Mesothelial cell of epicardium (in vitro differentiated cells): ENCODE measurements around the gene TMX2. TPM values are rescaled to one million over a fixed set of nuclear protein-coding genes. Genes with fewer than 3 reads are reported as not detected.

Experiments used
- DNase-seq, 2 experiments: peaks; one replicate each; pipeline ENCODE4 v3.0.0; 2021; ENCODE audit warnings: low spot score in 2 of 2; ENCODE audit not compliant: unreplicated experiment in 2 of 2
- H3K27ac Mint-ChIP-seq: 2 replicates; pipeline ENCODE4 v1.8.0; 2021; ENCODE audit warnings: mixed read lengths
- H3K27me3 Mint-ChIP-seq: 2 replicates; pipeline ENCODE4 v1.8.0; 2021; ENCODE audit warnings: low read depth, mixed read lengths
- H3K36me3 Mint-ChIP-seq: 2 replicates; pipeline ENCODE4 v1.8.0; 2021; ENCODE audit warnings: mixed read lengths
- H3K4me1 Mint-ChIP-seq: 2 replicates; pipeline ENCODE4 v1.8.0; 2021; ENCODE audit warnings: mixed read lengths
- H3K4me3 Mint-ChIP-seq: 2 replicates; pipeline ENCODE4 v1.8.0; 2021; ENCODE audit warnings: mild to moderate bottlenecking, moderate library complexity, mixed read lengths
- H3K9me3 Mint-ChIP-seq: 2 replicates; pipeline ENCODE4 v1.8.0; 2021; ENCODE audit warnings: mixed read lengths
- total RNA-seq: library from RNA; stranded (reverse); gene quantifications from 3 replicates; pipeline ENCODE4 v1.2.1, GENCODE V29; 2021
- TF ChIP-seq, protein P1 (sequence below): fragments of 200-600 bp; sonication (generic); IDR thresholded peaks from one replicate; pipeline ENCODE4 v1.5.0; 2021; ENCODE audit warnings: antibody characterized with exemption; ENCODE audit not compliant: unreplicated experiment

Gene TMX2
- total RNA-seq, 1 donor from 2014 or later: 62.8 TPM

DNA sequence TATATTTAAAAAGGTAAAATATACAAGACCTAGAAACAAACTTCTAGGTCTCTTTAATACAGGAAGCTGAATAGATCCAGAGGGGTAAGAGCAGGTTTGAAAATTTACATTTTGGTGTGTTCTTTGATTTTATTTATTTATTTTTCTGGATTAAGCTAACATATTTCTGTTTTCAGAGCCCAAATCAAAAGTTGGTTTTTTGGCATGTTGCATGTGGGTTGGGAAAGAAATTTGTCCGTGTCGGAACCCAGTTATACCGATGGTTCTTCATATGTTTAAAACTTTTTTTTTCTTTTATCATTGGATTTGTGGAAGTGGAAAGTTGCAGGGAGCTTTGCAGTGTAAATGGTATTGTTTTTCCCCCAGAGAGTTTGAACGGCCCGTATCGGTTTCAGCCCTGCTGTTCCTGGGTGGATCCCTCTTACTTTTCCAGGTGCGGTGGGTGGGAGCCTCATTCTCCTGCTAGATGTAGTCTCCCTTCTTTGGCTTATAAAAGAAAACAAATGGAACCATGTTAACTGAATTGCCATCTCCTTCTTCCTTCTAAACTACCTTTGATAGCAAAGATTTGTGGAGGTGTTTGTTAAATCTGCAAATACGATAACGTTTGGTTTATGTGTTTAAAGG, 50.0 kb downstream of the TMX2 start:
- Mint-ChIP-seq H3K27ac (peak overlapping the region; percentile 100), H3K27me3 (no peaks in the 10 kb centered on the region), H3K9me3 (no peaks in the 10 kb centered on the region), H3K4me1 (peaks cover 31% of the 10 kb centered on the region), H3K4me3 (peak overlapping the region; percentile 90), H3K36me3 (peaks cover 8% of the 10 kb centered on the region)
- DNase-seq: no peak
- TF ChIP-seq, protein P1, sequence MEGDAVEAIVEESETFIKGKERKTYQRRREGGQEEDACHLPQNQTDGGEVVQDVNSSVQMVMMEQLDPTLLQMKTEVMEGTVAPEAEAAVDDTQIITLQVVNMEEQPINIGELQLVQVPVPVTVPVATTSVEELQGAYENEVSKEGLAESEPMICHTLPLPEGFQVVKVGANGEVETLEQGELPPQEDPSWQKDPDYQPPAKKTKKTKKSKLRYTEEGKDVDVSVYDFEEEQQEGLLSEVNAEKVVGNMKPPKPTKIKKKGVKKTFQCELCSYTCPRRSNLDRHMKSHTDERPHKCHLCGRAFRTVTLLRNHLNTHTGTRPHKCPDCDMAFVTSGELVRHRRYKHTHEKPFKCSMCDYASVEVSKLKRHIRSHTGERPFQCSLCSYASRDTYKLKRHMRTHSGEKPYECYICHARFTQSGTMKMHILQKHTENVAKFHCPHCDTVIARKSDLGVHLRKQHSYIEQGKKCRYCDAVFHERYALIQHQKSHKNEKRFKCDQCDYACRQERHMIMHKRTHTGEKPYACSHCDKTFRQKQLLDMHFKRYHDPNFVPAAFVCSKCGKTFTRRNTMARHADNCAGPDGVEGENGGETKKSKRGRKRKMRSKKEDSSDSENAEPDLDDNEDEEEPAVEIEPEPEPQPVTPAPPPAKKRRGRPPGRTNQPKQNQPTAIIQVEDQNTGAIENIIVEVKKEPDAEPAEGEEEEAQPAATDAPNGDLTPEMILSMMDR: no peak

DNA sequence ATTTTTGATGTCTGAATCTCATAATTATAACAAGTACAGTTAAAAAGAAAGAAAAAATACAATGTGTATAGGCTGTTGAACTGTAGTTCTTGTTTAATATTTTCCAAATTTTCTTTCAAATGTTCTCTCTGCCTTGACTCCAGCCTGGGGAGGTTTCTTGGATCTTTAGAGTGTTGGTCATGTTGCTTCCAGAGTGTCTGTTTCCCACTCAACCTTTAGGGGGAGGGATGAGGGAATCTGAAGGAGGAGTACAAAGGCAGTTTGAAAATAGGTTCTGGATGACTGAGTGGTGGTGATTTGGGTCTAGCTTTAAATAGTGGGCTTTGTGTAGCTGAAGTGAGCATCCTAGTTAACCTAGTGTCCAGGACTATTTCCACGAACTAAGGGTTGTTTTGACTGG, 51.2 kb downstream of the TMX2 start:
- DNase-seq: no peak
- TF ChIP-seq, protein P1: peak; percentile 19
- Mint-ChIP-seq H3K36me3 (peaks cover 13% of the 10 kb centered on the region), H3K9me3 (no peaks in the 10 kb centered on the region), H3K27ac (peak overlapping the region; percentile 100), H3K4me3 (peak overlapping the region; percentile 90), H3K4me1 (peaks cover 34% of the 10 kb centered on the region), H3K27me3 (no peaks in the 10 kb centered on the region)

DNA sequence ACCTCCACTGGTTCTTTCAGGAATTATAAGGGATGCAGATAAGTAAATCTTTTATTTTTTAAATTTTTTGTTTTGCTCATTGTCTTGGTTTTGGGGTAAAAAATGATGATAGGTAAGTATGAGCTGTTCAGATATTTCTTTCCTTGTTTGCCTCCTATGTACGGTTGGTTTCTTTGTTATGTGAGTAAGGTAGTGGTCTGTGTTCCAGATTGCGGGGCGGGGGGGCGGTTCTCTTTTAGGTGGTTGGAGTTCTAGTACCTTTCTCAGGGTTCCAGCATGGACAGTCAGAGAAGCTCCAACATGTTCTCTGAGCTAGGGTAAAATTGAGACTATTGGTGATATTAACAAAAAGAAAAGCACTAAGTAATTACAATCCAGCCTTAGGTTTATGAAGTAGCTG, 51.6 kb downstream of the TMX2 start:
- no peak for DNase-seq
- H3K36me3 Mint-ChIP-seq: peaks cover 13% of the 10 kb centered on the region
- H3K27ac Mint-ChIP-seq: peak overlapping the region; percentile 100
- H3K9me3 Mint-ChIP-seq: no peaks in the 10 kb centered on the region
- peak overlapping the region; percentile 90 for H3K4me3 Mint-ChIP-seq
- TF ChIP-seq, protein P1: no peak
- H3K27me3 Mint-ChIP-seq: no peaks in the 10 kb centered on the region
- peaks cover 34% of the 10 kb centered on the region for H3K4me1 Mint-ChIP-seq

DNA sequence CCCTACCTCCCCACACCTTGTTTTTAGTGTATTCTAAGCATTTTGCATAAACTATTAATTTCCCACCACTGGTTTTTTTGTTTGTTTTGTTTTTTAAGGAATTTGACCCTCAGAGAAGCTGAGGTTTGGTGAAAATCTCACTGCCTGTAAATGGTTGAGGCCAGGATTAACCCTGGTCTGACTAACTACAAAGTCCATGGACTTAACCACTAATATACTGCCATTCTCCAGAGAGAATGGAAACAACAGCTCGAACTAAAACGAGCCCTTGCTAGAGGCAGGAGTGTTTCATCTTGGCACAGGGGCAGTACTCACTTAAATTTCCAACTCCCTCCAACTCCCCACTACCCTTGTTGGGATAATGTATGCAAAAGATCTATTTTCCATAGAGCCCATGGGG, 52.2 kb downstream of the TMX2 start:
- no peak for DNase-seq
- H3K4me1 Mint-ChIP-seq: peaks cover 36% of the 10 kb centered on the region

DNA sequence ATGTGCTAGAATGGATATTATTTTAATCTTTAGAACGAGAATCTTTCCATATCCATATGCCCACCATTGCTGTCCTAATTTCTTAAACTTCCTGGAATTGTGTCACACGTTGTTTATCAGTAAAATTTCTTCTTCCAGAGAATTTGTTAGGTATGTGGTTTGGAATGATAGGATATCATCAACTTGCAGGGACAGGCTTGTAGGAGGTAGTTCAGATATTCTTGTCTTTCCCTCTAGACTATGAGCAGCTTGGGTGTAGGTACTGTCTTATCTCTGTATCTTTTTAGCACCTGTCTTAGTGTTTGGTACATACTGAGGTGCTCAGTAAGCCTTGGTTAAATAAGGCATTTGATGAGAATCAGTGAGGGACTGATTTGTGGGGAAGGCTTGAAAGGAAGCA, 52.6 kb downstream of the TMX2 start:
- H3K27me3 Mint-ChIP-seq: no peaks in the 10 kb centered on the region
- peak overlapping the region; percentile 90 for H3K4me3 Mint-ChIP-seq
- H3K9me3 Mint-ChIP-seq: peaks cover 4% of the 10 kb centered on the region
- peaks cover 40% of the 10 kb centered on the region for H3K4me1 Mint-ChIP-seq
- no peak for DNase-seq
- TF ChIP-seq, protein P1: no peak
- peaks cover 19% of the 10 kb centered on the region for H3K36me3 Mint-ChIP-seq
- H3K27ac Mint-ChIP-seq: peak overlapping the region; percentile 100

More for the DNA sequence above, 52.2 kb downstream of the TMX2 start:
- peaks cover 16% of the 10 kb centered on the region for H3K36me3 Mint-ChIP-seq
- H3K4me3 Mint-ChIP-seq: peak overlapping the region; percentile 90
- TF ChIP-seq, protein P1: no peak
- H3K9me3 Mint-ChIP-seq: peaks cover 1% of the 10 kb centered on the region
- peak overlapping the region; percentile 100 for H3K27ac Mint-ChIP-seq
- H3K27me3 Mint-ChIP-seq: no peaks in the 10 kb centered on the region
